ENCODE data around the gene DHRS3.
A peak's percentile ranks its signal among the peaks of the same experiment; 100 is the strongest.

Gene DHRS3

DNA sequence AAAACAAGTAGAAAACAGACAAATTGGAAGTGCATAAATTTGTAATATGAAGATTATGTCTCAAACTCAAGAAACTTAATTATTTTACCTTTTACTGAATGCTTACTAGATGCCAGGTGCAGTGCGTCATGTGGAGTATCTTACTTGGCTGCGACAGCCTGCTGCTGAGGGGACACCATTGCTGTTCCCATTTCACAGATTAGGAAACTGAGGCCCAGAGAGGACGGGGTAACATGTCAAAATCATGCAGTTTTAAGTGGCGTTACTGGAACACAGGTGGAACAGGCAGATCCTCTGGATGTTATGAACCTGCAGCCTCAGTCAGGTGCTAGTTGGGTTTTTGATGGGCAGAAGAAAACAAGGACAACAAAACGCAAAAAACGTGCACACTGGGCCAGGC, 7.3 kb upstream of the DHRS3 start:
- no peak for DNase-seq (ENCODE audit: low read depth)
- no peak overlapping the region for H3K4me3 ChIP-seq (ENCODE audit: control insufficient read depth, low read depth, low read length)
- TF ChIP-seq, protein P1, sequence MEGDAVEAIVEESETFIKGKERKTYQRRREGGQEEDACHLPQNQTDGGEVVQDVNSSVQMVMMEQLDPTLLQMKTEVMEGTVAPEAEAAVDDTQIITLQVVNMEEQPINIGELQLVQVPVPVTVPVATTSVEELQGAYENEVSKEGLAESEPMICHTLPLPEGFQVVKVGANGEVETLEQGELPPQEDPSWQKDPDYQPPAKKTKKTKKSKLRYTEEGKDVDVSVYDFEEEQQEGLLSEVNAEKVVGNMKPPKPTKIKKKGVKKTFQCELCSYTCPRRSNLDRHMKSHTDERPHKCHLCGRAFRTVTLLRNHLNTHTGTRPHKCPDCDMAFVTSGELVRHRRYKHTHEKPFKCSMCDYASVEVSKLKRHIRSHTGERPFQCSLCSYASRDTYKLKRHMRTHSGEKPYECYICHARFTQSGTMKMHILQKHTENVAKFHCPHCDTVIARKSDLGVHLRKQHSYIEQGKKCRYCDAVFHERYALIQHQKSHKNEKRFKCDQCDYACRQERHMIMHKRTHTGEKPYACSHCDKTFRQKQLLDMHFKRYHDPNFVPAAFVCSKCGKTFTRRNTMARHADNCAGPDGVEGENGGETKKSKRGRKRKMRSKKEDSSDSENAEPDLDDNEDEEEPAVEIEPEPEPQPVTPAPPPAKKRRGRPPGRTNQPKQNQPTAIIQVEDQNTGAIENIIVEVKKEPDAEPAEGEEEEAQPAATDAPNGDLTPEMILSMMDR (IDR thresholded peaks at IDR 0.05; ENCODE audit: control insufficient read depth, insufficient read depth, low read depth, low read length, missing control alignments): no peak

DNA sequence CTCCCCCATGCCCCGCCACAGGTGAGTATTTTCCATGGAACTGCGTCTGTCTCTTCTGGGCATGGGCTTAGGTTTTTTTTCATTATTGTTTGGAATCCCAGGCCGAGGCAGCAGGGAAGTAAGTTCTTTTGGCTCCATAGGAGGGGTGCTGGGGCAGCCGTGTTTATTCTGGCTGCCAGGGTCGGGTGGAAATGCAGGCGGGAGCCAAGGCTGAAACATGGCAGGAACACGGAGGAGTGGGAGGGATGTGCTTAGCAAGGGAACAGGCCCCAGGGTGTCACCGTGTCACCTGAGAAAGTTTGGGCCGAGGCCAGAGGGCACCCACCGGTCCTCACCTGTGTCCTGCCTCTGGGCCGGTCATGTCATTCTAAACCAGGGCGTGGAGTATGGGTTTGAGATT, 4.5 kb upstream of the DHRS3 start:
- no peak for DNase-seq (ENCODE audit: low read depth)
- no peak overlapping the region for H3K4me3 ChIP-seq (ENCODE audit: control insufficient read depth, low read depth, low read length)
- TF ChIP-seq, protein P1 (IDR thresholded peaks at IDR 0.05; ENCODE audit: control insufficient read depth, insufficient read depth, low read depth, low read length, missing control alignments): no peak

DNA sequence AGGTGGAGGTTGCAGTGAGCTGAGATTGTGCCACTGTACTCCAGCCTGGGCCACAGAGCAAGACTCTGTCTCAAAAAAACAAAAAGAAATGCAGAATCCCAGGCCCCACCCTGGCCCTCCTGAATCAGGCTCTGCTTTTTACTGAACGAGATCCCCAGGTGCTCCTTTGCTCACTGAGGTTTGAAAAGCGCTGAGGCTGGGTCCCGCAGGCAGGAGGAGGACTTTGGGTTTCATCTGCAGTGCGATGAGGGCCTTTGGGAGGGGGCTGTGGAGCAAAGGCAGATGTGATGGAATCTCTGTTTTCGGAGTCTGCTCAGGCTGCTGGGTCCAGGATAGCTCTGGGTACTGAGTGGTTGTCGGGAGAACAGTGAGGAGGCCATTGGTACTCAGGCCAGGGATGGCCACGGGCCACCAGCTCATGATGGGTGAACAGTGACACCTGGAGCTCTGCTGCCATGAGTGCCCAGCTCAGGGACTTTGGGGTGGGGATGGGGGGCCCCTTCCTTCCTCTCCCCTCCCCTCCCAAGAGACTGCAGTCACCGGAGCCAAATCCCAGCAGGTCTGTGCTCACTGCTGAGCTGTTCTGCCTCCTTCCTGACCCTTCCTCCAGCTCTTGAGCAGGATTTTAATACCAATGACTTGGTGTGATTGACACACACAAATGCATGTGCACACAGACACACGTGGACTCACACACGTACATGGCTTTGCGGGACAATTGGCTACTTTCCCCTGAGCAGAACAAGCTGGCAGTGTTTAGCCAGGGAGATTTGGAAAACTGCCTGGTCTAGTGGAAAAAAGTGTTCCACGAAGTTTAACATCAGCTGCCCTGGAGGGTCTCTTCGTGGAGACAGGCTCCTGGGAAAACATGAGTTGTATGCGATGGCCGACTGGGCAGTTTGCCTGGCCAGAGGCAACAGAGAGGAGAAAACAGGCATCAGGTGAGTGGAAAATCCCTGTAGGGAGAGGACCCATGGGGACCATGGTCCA, 3.6 kb upstream of the DHRS3 start:
- DNase-seq (ENCODE audit: low read depth): no peak
- TF ChIP-seq, protein P1 (IDR thresholded peaks at IDR 0.05; ENCODE audit: control insufficient read depth, insufficient read depth, low read depth, low read length, missing control alignments): no peak
- H3K4me3 ChIP-seq (ENCODE audit: control insufficient read depth, low read depth, low read length): no peak overlapping the region

DNA sequence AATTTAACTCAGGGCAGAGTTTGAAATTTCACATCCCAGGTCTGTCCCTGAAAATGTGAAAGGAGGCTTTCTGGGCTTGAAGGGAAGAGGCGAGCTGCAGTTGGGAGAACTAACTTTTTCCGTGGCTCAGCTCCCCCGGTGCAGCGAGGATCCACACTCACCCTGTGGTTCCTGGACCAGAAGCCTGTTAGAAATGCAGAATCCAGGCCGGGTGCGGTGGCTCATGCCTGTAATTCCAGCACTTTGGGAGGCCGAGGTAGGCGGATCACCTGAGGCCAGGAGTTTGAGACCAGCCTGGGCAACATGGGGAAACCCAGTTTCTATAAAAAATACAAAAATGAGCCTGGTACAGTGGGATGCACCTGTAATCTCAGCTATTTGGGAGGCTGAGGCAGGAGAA, 2.9 kb upstream of the DHRS3 start:
- no peak overlapping the region for H3K4me3 ChIP-seq (ENCODE audit: control insufficient read depth, low read depth, low read length)
- no peak for DNase-seq (ENCODE audit: low read depth)
- TF ChIP-seq, protein P1 (IDR thresholded peaks at IDR 0.05; ENCODE audit: control insufficient read depth, insufficient read depth, low read depth, low read length, missing control alignments): no peak

DNA sequence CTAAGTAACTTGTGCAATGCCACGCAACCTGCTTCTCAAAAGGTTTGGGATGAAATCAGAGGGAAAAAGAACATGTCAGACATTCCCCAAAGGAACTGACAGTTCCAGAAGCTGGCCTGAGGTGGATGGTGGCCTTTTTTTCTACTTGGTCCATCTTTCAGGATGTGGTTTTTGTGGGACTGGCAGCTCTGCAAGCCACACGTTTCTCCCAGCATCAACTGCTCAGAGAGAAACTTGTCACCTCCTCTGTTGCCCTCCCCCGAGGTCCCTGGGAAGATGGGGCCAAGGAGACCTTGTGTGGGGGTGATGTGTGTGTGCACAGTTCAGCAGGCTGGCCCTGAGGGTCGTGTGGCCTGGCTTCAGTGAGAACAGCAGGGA, 2.5 kb upstream of the DHRS3 start:
- no peak for DNase-seq (ENCODE audit: low read depth)
- H3K4me3 ChIP-seq (ENCODE audit: control insufficient read depth, low read depth, low read length): no peak overlapping the region
- TF ChIP-seq, protein P1 (IDR thresholded peaks at IDR 0.05; ENCODE audit: control insufficient read depth, insufficient read depth, low read depth, low read length, missing control alignments): no peak

DNA sequence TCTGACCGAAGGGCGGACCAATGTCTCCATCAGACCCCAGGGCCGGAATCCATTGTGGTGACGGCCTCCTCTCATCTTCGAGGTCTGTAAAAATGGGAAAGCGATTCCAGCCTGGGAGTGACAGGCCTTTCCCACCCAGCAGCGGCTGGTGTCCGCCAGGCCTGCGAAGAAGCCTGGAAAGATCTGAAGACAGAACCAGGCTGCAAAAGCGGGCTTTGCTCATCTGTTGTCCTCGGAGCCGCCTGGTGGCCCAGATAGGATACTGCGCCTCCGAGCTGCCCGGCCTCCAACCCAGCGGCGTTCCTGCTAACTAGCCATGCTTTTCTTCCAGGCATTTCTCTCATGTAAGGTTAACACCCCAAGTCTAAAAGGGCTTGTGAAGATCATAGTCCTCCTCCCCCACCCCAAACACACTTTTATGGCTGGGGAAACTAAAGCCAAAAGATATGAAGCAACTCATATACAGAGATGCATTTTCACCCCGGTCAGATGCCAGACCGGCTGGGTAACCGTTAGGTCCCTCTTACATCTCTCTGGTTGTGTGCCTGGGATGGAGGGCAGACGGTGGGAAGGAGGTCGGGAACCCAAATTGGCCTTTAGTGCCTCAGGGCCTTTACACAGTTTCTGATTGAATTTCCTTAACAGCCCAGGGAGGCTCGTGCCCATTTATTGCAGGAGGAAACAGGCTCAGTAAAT, 1.9 kb upstream of the DHRS3 start:
- TF ChIP-seq, protein P1 (IDR thresholded peaks at IDR 0.05; ENCODE audit: control insufficient read depth, insufficient read depth, low read depth, low read length, missing control alignments): peak; percentile 96
- DNase-seq (ENCODE audit: low read depth): peak; percentile 67
- H3K4me3 ChIP-seq (ENCODE audit: control insufficient read depth, low read depth, low read length): peak overlapping the region; percentile 53

Data from AG09309 (cell line).